IMR-90 (cell line): ENCODE measurements around the gene SLC39A5. TPM values are rescaled to one million over a fixed set of nuclear protein-coding genes. Genes with fewer than 3 reads are reported as not detected.

ENCODE experiments used
- ATAC-seq: fragments of 200-7000 bp; cut with Tn5 transposase; 2 replicates; pipeline ENCODE4 v1.9.1; 2020; ENCODE audit warnings: low read depth, mild to moderate bottlenecking, moderate library complexity
- BruUV-seq: library from RNA; stranded (reverse); fragments of 400-500 nt; replicated peaks from 2 replicates; lab custom pipeline; 2021; lab: Mats Ljungman, UMichigan
- CTCF ChIA-PET: fragments of 300-600 bp; formaldehyde crosslinking; extraction: SDS; loops from one replicate; lab custom pipeline; 2021; ENCODE audit warnings: antibody characterized with exemption; lab: Yijun Ruan, JAX
- POLR2A ChIA-PET: fragments of 300-600 bp; sonication (Branson Sonifier 250); formaldehyde crosslinking; loops from one replicate; lab custom pipeline; 2022; ENCODE audit warnings: antibody characterized with exemption; ENCODE audit not compliant: unreplicated experiment; lab: Charles Lee
- DNase-seq: peaks from one replicate; pipeline ENCODE4 v3.0.0; 2013
- H2AFZ ChIP-seq: replicated peaks from 2 replicates; pipeline ENCODE3; 2013; ENCODE audit warnings: low read length, mild to moderate bottlenecking; ENCODE audit not compliant: poor library complexity
- H2AK5ac ChIP-seq: 2 replicates; pipeline ENCODE4 v1.6.1; 2013; ENCODE audit warnings: low read depth, low read length, inconsistent platforms
- H2AK9ac ChIP-seq: replicated peaks from 2 replicates; pipeline ENCODE3; 2013; ENCODE audit warnings: mild to moderate bottlenecking, low read depth, low read length, moderate library complexity; ENCODE audit not compliant: poor library complexity
- H2BK120ac ChIP-seq: 2 replicates; pipeline ENCODE4 v1.6.1; 2013; ENCODE audit warnings: low read depth, low read length, inconsistent platforms
- H2BK15ac ChIP-seq: 3 replicates; pipeline ENCODE4 v1.6.1; 2013; ENCODE audit warnings: low read depth, low read length, inconsistent platforms
- H2BK20ac ChIP-seq: 2 replicates; pipeline ENCODE4 v1.6.1; 2013; ENCODE audit warnings: low read depth, mild to moderate bottlenecking, inconsistent platforms, low read length, moderate library complexity
- H2BK5ac ChIP-seq: 2 replicates; pipeline ENCODE4 v1.6.1; 2013; ENCODE audit warnings: mild to moderate bottlenecking, low read depth, low read length, inconsistent platforms; ENCODE audit not compliant: poor library complexity, severe bottlenecking
- H3K14ac ChIP-seq: replicated peaks from 2 replicates; pipeline ENCODE4 v1.6.1; 2013; ENCODE audit warnings: low read depth, low read length, inconsistent platforms
- H3K18ac ChIP-seq: 2 replicates; pipeline ENCODE4 v1.6.1; 2013; ENCODE audit warnings: low read depth, low read length, control low read depth
- H3K23ac ChIP-seq: 2 replicates; pipeline ENCODE4 v1.6.1; 2013; ENCODE audit warnings: low read depth, low read length, inconsistent platforms
- H3K27ac ChIP-seq: 2 replicates; pipeline ENCODE4 v1.5.1; 2013; ENCODE audit warnings: mild to moderate bottlenecking, control low read depth, low read length; ENCODE audit not compliant: insufficient read depth
- H3K27me3 ChIP-seq: 2 replicates; pipeline ENCODE4 v1.6.1; 2013; ENCODE audit warnings: low read length; ENCODE audit not compliant: control insufficient read depth, insufficient read depth
- H3K36me3 ChIP-seq: 2 replicates; pipeline ENCODE4 v1.6.1; 2013; ENCODE audit warnings: low read length, mixed read lengths; ENCODE audit not compliant: control insufficient read depth, insufficient read depth
- H3K4ac ChIP-seq: 2 replicates; pipeline ENCODE4 v1.6.1; 2013; ENCODE audit warnings: low read depth, low read length, inconsistent platforms
- H3K4me1 ChIP-seq: 2 replicates; pipeline ENCODE4 v1.6.1; 2013; ENCODE audit warnings: low read length, mixed read lengths; ENCODE audit not compliant: control insufficient read depth, insufficient read depth
- H3K4me2 ChIP-seq: 2 replicates; pipeline ENCODE4 v1.6.1; 2013; ENCODE audit warnings: low read depth, mild to moderate bottlenecking, control low read depth, low read length, moderate library complexity
- H3K4me3 ChIP-seq: 2 replicates; pipeline ENCODE4 v1.5.1; 2013; ENCODE audit warnings: low read depth, mild to moderate bottlenecking, control low read depth, low read length, moderate library complexity; ENCODE audit not compliant: insufficient read depth
- H3K56ac ChIP-seq: 2 replicates; pipeline ENCODE4 v1.6.1; 2013; ENCODE audit warnings: low read length, inconsistent platforms; ENCODE audit not compliant: insufficient read depth; ENCODE audit errors: extremely low read depth
- H3K79me1 ChIP-seq, 2 experiments: 2 replicates each; pipeline ENCODE4 v1.6.1; 2013; ENCODE audit warnings: low read length in 2 of 2, inconsistent platforms in 1 of 2, low read depth in 1 of 2
- H3K9ac ChIP-seq: 2 replicates; pipeline ENCODE4 v1.6.1; 2013; ENCODE audit warnings: low read depth, low read length, control low read depth
- H3K9me1 ChIP-seq: 2 replicates; pipeline ENCODE4 v1.6.1; 2013; ENCODE audit warnings: low read length, inconsistent platforms; ENCODE audit not compliant: insufficient read depth
- H3K9me3 ChIP-seq: 2 replicates; pipeline ENCODE4 v1.6.1; 2013; ENCODE audit warnings: low read length; ENCODE audit not compliant: control insufficient read depth, insufficient read depth
- H4K20me1 ChIP-seq: 2 replicates; pipeline ENCODE4 v1.6.1; 2013; ENCODE audit warnings: low read length, inconsistent platforms; ENCODE audit not compliant: insufficient read depth
- H4K5ac ChIP-seq: 2 replicates; pipeline ENCODE4 v1.6.1; 2013; ENCODE audit warnings: mild to moderate bottlenecking, low read depth, low read length, control low read depth
- H4K8ac ChIP-seq, 2 experiments: 2 replicates each; pipeline ENCODE4 v1.6.1; 2013; ENCODE audit warnings: low read depth in 2 of 2, low read length in 2 of 2, control low read depth in 1 of 2, inconsistent platforms in 1 of 2
- H4K91ac ChIP-seq: 2 replicates; pipeline ENCODE4 v1.6.1; 2013; ENCODE audit warnings: low read depth, low read length, inconsistent platforms; ENCODE audit not compliant: insufficient read depth
- BHLHE40 ChIP-seq: fragments of 150-350 bp; IDR thresholded peaks from 2 replicates; pipeline ENCODE4 v1.6.1; 2016; ENCODE audit warnings: mild to moderate bottlenecking, low read depth, low read length
- CEBPB ChIP-seq: IDR thresholded peaks from 2 replicates; pipeline ENCODE4 v1.6.1; 2012; ENCODE audit warnings: low read depth, low read length, improper control_type of control experiment
- CHD1 ChIP-seq: IDR thresholded peaks from 2 replicates; pipeline ENCODE4 v1.6.1; 2012; ENCODE audit warnings: low read depth, low read length, improper control_type of control experiment
- FOS ChIP-seq: fragments of 150-350 bp; IDR thresholded peaks from 2 replicates; pipeline ENCODE4 v1.6.1; 2016; ENCODE audit warnings: low read depth, low read length
- MAZ ChIP-seq: IDR thresholded peaks from 2 replicates; pipeline ENCODE4 v1.6.1; 2012; ENCODE audit warnings: low read depth, mild to moderate bottlenecking, low read length, improper control_type of control experiment, moderate library complexity, borderline replicate concordance
- MXI1 ChIP-seq: IDR thresholded peaks from 2 replicates; pipeline ENCODE4 v1.6.1; 2012; ENCODE audit warnings: low read depth, mild to moderate bottlenecking, low read length, moderate library complexity, borderline replicate concordance
- NFE2L2 ChIP-seq: fragments of 150-350 bp; IDR thresholded peaks from 2 replicates; pipeline ENCODE4 v1.6.1; 2016; ENCODE audit warnings: low read depth, mild to moderate bottlenecking, low read length
- POLR2A ChIP-seq: IDR thresholded peaks from 2 replicates; pipeline ENCODE4 v1.6.1; 2012; ENCODE audit warnings: mild to moderate bottlenecking, low read depth, low read length
- RCOR1 ChIP-seq: IDR thresholded peaks from 2 replicates; pipeline ENCODE4 v1.6.1; 2012; ENCODE audit warnings: mild to moderate bottlenecking, low read length, improper control_type of control experiment; ENCODE audit not compliant: insufficient replicate concordance
- RFX5 ChIP-seq: IDR thresholded peaks from 2 replicates; pipeline ENCODE4 v1.8.0; 2012; ENCODE audit warnings: low read depth, mild to moderate bottlenecking, low read length, moderate library complexity
- WGBS, 2 experiments: methylation state at CpG; one replicate each; pipeline versions ENCODE4 v1.1.5 to v1.1.7; 2013; ENCODE audit warnings: missing lambda C conversion rate in 2 of 2; ENCODE audit not compliant: insufficient read length in 1 of 2; ENCODE audit errors: extremely low coverage in 2 of 2; 5-methylcytosine and 5-hydroxymethylcytosine counted together
- dilution Hi-C: fragments of 300-500 bp; cut with HindIII; formaldehyde crosslinking; loops from one replicate; pipeline ENCODE4 v1.14.3; 2018; ENCODE audit warnings: low sequenced_read_pairs; ENCODE audit not compliant: unreplicated experiment
- in situ Hi-C: fragments of 300-500 bp; cut with MboI; formaldehyde crosslinking; loops from 3 replicates; pipeline ENCODE4 v1.14.3; 2019; ENCODE audit warnings: low sequenced_read_pairs, inconsistent platforms, mixed read lengths
- intact Hi-C: fragments of 100-400 bp; cut with micrococcal nuclease; formaldehyde crosslinking; loops from 2 replicates; pipeline ENCODE4 v1.10.0; 2022
- polyA plus RNA-seq, 3 experiments: library from polyadenylated mRNA; depleted of rRNA; stranded (reverse); fragments of >200 nt; gene quantifications; 2 replicates each; pipeline ENCODE4 v1.2.3, GENCODE V29; 2012; ENCODE audit warnings: low replicate concordance in 1 of 3
- total RNA-seq: library from RNA; depleted of rRNA; stranded (reverse); fragments of >200 nt; gene quantifications from 2 replicates; pipeline ENCODE4 v1.2.3, GENCODE V29; 2012
- TF ChIP-seq, protein P1 (sequence below): conservative IDR thresholded peaks from 2 replicates; pipeline ENCODE4 v1.5.1; 2012; ENCODE audit warnings: mild to moderate bottlenecking, low read depth, low read length, improper control_type of control experiment
- TF ChIP-seq, protein P2 (sequence below): fragments of 150-350 bp; IDR thresholded peaks from 2 replicates; pipeline ENCODE4 v1.6.1; 2016; ENCODE audit warnings: low read depth, mild to moderate bottlenecking, low read length, moderate library complexity, borderline replicate concordance

SLC39A5 gene
- total and polyA plus RNA-seq, 2 of the 4 experiments (the other 2 are of a cell fraction), result not detected

DNA sequence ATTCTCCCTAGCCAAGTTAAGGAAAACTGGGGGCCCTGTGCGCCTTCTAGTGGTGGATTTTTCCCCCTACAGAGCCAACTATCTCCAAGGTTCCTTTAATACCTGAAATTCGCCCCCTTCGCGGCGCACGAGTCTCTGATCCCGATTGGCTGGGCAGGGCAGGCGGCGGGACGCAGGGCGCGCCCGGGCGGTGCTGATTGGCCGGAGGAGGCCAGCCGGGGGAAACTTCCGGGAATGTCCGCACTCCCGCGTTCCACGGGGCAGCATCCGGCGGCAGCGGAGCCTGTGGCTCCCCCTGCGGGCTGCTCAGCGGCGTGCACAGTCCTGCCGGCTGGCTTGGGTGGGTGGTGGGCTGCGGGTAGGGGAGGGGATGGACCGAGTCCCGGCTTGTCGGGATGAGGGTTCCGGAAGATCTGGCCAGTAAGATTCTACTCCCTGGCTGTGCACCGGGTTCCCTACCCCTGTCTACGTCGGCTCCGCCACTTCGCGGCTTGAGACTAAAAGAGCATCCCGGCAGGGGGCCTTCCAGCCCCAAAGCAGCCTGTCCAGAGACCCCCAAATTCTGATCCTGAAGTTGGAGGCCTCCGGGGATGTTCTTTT lies 5.6 kb upstream of the SLC39A5 start, which contains the start of gene NABP2 (continued):
- TF ChIP-seq MXI1 (peak; percentile 67; the same call in 1 of the 2 replicates), NFE2L2 (no peak), CHD1 (no peak), POLR2A (no peak), BHLHE40 (peak; percentile 22; the same call in 1 of the 2 replicates)

DNA sequence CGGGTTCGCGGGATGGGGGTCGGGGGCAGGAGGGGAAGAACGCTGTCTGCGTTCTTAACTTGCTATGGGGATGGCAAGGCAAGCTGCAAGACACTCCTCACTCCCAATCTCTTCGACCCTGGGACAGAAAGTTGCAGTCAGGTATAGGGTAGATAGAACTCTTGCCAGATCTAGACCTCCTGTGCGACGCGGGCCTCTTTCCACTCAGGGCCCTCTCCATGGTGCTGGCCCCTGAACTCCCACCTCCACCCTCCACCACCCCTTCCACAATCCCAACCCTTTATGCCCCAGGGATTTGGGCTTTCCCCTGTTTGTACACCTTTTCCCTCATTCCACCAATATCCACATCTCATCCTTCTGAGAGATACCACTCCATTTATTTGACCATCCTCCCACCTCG lies 4.9 kb upstream of the SLC39A5 start:
- in situ Hi-C loops (no loop called here), intact Hi-C loops (loop anchor here (1.0 kb wide), 3 partner anchors 28 to 106 kb away; no protein-coding TSS in a partner anchor)
- no peak overlapping the region for H4K5ac ChIP-seq
- TF ChIP-seq FOS, result no peak
- TF ChIP-seq RCOR1, result no peak
- TF ChIP-seq RFX5, result no peak
- TF ChIP-seq CHD1, result no peak
- TF ChIP-seq, protein P1, sequence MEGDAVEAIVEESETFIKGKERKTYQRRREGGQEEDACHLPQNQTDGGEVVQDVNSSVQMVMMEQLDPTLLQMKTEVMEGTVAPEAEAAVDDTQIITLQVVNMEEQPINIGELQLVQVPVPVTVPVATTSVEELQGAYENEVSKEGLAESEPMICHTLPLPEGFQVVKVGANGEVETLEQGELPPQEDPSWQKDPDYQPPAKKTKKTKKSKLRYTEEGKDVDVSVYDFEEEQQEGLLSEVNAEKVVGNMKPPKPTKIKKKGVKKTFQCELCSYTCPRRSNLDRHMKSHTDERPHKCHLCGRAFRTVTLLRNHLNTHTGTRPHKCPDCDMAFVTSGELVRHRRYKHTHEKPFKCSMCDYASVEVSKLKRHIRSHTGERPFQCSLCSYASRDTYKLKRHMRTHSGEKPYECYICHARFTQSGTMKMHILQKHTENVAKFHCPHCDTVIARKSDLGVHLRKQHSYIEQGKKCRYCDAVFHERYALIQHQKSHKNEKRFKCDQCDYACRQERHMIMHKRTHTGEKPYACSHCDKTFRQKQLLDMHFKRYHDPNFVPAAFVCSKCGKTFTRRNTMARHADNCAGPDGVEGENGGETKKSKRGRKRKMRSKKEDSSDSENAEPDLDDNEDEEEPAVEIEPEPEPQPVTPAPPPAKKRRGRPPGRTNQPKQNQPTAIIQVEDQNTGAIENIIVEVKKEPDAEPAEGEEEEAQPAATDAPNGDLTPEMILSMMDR, result no peak
- TF ChIP-seq POLR2A, result no peak
- TF ChIP-seq, protein P2, sequence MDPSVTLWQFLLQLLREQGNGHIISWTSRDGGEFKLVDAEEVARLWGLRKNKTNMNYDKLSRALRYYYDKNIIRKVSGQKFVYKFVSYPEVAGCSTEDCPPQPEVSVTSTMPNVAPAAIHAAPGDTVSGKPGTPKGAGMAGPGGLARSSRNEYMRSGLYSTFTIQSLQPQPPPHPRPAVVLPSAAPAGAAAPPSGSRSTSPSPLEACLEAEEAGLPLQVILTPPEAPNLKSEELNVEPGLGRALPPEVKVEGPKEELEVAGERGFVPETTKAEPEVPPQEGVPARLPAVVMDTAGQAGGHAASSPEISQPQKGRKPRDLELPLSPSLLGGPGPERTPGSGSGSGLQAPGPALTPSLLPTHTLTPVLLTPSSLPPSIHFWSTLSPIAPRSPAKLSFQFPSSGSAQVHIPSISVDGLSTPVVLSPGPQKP, result no peak
- no peak for TF ChIP-seq MAZ
- no peak for TF ChIP-seq MXI1
- no peak for TF ChIP-seq CEBPB

More for the DNA sequence above, 4.9 kb upstream of the SLC39A5 start:
- WGBS, 2 experiments, result 100% methylated on average over 1 of the region's 11 CpGs; no CpG with 5 or more reads in 1 of the 2 experiments
- Histone ChIP-seq H2AK5ac (peak overlapping the region; percentile 88), H2BK5ac (no peak overlapping the region), H3K4me2 (peak overlapping the region; percentile 98), H3K23ac (peak overlapping the region; percentile 7; the same call in 1 of the 2 replicates), H2AFZ (peak overlapping the region; percentile 92), H2BK20ac (no peak overlapping the region), H2BK15ac (no peak overlapping the region), H3K27ac (peak overlapping the region; percentile 57; the same call in 1 of the 2 replicates), H3K18ac (no peak overlapping the region), H3K4me3 (peak overlapping the region; percentile 63), H4K8ac (peak overlapping the region; percentile 87 to 93; a peak in 3 of 4 replicates), H2AK9ac (peak overlapping the region; percentile 83), H4K20me1 (no peaks in the 10 kb centered on the region), H3K79me1 (peaks cover 19 to 36% of the 10 kb centered on the region in 2 experiments), H3K27me3 (no peaks in the 10 kb centered on the region), H3K9me3 (no peaks in the 10 kb centered on the region), H3K14ac (peak overlapping the region; percentile 87; the same call in 1 of the 2 replicates), H3K4ac (peak overlapping the region; percentile 92; the same call in 1 of the 2 replicates), H4K91ac (no peak overlapping the region), H3K4me1 (peaks cover 4% of the 10 kb centered on the region; the same call in 1 of the 2 replicates), H3K9ac (peak overlapping the region; percentile 79; the same call in 1 of the 2 replicates), H3K56ac (no peak overlapping the region), H3K9me1 (peaks cover 13% of the 10 kb centered on the region), H3K36me3 (peaks cover 6% of the 10 kb centered on the region; the same call in 1 of the 2 replicates), H2BK120ac (no peak overlapping the region)
- no peak for ATAC-seq
- no peak for DNase-seq
- ChIA-PET POLR2A (no interaction called here), CTCF (no interaction called here)
- BruUV-seq, result no TSS peak
- dilution Hi-C loops, result no loop called here
